Fibroblast of skin of back (primary cell): ENCODE data around the gene DMKN.
A peak's percentile ranks its signal among the peaks of the same experiment; 100 is the strongest.

Experiments used
- DNase-seq: peaks from one replicate; pipeline ENCODE4 v3.0.0-alpha.2; 2013

DMKN gene

GRCh38 chr19:35549879-35550523 is 36.6 kb upstream of the DMKN start:
- DNase-seq = no peak

GRCh38 chr19:35549174-35549788 is 35.8 kb upstream of the DMKN start:
- DNase-seq = peak; percentile 63

- DNase-seq = no peak
Observed at GRCh38 chr19:35546532-35546931, 33.1 kb upstream of the DMKN start.

DNA sequence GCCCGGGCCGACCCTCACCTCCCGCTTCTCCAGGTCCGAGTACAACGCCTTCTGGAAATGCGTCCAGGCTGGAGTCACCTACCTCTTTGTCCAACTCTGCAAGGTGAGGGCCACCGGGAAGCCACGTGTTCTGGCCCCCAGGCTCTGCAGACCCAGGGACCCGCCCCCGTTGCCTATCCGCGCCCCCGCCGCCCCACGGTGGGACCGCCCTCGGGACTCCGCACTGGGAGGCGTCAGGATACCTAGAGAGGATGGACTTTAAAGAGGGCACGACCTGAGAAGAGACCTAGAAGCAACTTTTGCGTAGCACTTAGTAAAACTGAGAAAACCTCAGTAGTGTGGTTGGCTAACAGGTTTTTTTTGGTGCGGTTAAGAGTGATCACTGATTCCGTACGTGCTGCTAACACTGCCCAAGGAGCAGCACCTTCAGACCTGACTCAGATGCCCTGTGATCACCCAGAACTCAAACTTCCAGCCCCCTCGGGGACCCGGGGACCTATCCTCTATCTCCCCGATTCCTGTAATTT is 32.5 kb upstream of the DMKN start:
- DNase-seq = peak; percentile 26

GRCh38 chr19:35545001-35545854 is 31.8 kb upstream of the DMKN start, which contains the start of gene TMEM147:
TMEM147 (plus strand) TSS chr19:35545626; CDS start chr19:35545740, 114 bp downstream.
- DNase-seq = peak; percentile 89

- no peak for DNase-seq
Observed at GRCh38 chr19:35544110-35544802, 30.8 kb upstream of the DMKN start.

- no peak for DNase-seq
Observed at GRCh38 chr19:35543280-35544109, 30.0 kb upstream of the DMKN start.

GRCh38 chr19:35542209-35542608 is 28.8 kb upstream of the DMKN start:
- DNase-seq = no peak

GRCh38 chr19:35540356-35540927 is 27.0 kb upstream of the DMKN start:
- no peak for DNase-seq

DNA sequence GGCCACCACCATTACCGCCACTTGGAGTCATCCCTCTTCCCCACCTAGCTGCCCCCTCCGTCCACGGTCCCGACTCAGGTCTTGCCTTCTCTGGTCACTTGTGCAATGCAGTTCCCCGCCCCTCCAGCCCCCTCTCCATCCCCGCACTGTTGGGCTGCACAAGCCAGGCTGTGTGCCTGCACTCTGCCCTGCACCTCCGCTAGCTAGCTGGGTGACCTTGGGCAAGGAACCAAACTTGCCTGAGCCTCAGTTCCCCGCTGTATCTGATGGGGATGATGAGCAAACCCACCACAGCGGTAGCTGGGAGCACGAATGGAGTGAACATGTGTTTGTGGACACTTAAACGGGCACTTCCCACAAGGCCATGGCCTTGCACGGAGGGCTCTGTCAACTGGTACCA is 26.4 kb upstream of the DMKN start:
- DNase-seq = no peak

DNA sequence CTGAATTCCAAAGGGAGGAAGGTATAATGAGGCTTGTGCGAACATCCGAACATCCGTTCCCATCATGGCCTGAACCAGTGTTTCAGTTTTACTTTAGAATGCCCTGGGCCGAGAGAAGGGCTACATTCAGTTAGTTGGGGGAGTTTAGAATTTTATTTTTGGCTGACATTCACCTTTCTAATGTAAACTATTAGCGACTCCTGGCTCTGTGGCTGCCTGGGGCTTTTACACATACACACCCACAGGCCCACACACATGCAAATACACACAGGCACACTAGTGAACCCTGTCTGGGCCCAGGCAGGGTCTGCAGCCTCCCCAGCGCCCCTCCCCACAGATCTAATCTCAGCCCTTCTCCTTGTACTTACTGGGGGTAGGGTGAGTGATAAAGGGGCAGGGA is 25.9 kb upstream of the DMKN start:
- DNase-seq = no peak

GRCh38 chr19:35534803-35535480 is 21.5 kb upstream of the DMKN start:
- DNase-seq = no peak

GRCh38 chr19:35533822-35534392 is 20.5 kb upstream of the DMKN start:
- no peak for DNase-seq

GRCh38 chr19:35533201-35533821 is 19.9 kb upstream of the DMKN start, which contains the start of gene GAPDHS:
GAPDHS (plus strand) TSS chr19:35533456; CDS start chr19:35533528, 72 bp downstream.
- DNase-seq = no peak

DNA sequence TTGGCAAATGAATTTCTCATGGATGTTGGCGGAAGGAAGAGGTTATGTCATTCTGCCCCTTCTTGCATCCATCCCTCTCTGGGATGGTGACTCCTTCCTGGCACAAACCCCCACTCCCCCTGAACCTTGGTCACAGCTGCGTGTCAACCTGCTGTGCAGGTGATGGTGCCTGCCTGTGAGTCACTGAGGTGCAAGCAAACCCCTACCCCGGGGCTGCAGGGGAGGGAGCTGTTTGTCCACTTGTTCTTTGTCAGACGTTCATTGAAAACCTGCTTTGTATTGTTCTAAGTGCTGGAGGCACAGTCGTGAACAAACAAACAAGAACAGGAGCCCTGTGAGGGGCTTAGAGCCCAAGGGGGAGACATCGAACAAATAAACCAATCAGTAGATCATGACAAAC is 17.8 kb upstream of the DMKN start:
- no peak for DNase-seq

- DNase-seq = no peak
Observed at GRCh38 chr19:35529241-35530218, 16.1 kb upstream of the DMKN start.

DNA sequence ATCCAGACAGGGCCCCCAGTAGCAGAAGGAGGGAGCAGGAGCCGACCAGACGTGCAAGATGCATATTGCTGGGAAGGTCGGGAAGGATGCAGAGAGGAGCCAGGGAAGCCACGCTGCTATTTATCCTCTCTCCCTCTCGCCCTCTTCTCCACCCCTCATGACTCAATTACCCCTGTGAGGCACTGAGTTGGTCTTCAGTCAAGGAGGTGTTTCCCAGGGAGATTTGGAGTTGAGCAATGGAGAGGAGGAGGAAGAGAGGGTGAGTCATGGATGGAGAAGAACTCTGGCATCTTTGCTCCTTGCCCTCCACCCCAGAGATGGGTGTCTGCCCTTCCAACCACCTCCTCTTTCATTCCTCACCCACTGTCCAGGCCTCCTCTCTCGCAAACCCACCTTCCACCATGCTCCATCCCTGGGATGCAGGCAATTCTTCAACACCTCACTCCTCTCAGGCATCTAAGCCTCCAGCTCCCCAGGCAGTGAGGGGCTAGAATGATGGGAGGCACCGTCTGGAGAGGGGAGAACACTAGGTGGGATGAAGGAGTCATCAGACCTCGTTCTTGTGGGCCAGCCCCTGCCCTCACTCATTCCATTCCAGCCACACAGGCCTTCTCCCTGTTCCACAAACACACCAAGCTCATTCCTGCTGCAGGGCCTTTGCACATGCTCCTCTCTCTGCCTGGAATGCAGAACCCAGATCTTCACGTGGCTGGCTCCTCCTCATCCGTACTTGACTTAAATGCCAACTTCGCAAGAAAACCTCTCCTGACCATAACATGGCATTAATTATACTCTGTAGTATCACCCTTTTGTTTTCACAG is 15.0 kb upstream of the DMKN start, which contains the start of gene SBSN:
Gene SBSN (minus strand): TSS at position 94 of the 821 bp plus-strand sequence. CDS start 30 bp downstream, at position 64.
- peak; percentile 69 for DNase-seq
